Activated gamma-delta T cell (primary cell): Measurements from ENCODE around the gene RAB41.
"Not testable (repeated sequence)": the region's sequence is repeated elsewhere in the genome, so short reads cannot be mapped to it uniquely, and the experiment has no call there.

Source experiments
- DNase-seq: peaks from one replicate; lab custom pipeline; 2025; lab: John Stamatoyannopoulos, UW

Gene RAB41

GRCh38 chrX:70289793-70290770 lies 8.1 kb downstream of the RAB41 start, which contains the start of the genes KIF4A and PDZD11:
KIF4A (plus strand) TSS chrX:70290104; CDS start chrX:70290459, 355 bp downstream.
PDZD11 (minus strand) TSS chrX:70289927; CDS start chrX:70289341, 586 bp downstream.
- peak; percentile 64 for DNase-seq

- DNase-seq: no peak
Measured at GRCh38 chrX:70292788-70293187, 10.8 kb downstream of the RAB41 start.

GRCh38 chrX:70293621-70294020 lies 11.6 kb downstream of the RAB41 start:
- DNase-seq: no peak

- DNase-seq: no peak
Measured at GRCh38 chrX:70301716-70302115, 19.7 kb downstream of the RAB41 start.

- no peak for DNase-seq
Measured at GRCh38 chrX:70313503-70313902, 31.5 kb downstream of the RAB41 start.

GRCh38 chrX:70322784-70323183 lies 40.8 kb downstream of the RAB41 start:
- no peak for DNase-seq

- DNase-seq: not testable (repeated sequence)
Measured at GRCh38 chrX:70323628-70324027, 41.7 kb downstream of the RAB41 start.

- no peak for DNase-seq
Measured at GRCh38 chrX:70324326-70324725, 42.4 kb downstream of the RAB41 start.

- no peak for DNase-seq
Measured at GRCh38 chrX:70331161-70331560, 49.2 kb downstream of the RAB41 start.

GRCh38 chrX:70332600-70332999 lies 50.6 kb downstream of the RAB41 start:
- DNase-seq: no peak
